K562 treated with DMSO at 1 percent for 48 hours (cell line): Measurements from ENCODE around the gene SF3B6. TPM values are rescaled to one million over a fixed set of nuclear protein-coding genes. Genes with fewer than 3 reads are reported as not detected.

Source experiments
- total RNA-seq: library from RNA; unstranded; fragments of 300-600 nt; gene quantifications from 2 replicates; pipeline ENCODE4 v1.2.3, GENCODE V29; 2022; ENCODE audit warnings: low replicate concordance; ENCODE audit errors: extremely low read depth

SF3B6 gene, protein sequence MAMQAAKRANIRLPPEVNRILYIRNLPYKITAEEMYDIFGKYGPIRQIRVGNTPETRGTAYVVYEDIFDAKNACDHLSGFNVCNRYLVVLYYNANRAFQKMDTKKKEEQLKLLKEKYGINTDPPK
- total RNA-seq = not detected in 2 replicates

GRCh38 chr2:24075915-24076848 lies at the start of gene SF3B6:
Gene SF3B6 (minus strand): TSS chr2:24076326. CDS start chr2:24076229, 97 bp downstream.

DNA sequence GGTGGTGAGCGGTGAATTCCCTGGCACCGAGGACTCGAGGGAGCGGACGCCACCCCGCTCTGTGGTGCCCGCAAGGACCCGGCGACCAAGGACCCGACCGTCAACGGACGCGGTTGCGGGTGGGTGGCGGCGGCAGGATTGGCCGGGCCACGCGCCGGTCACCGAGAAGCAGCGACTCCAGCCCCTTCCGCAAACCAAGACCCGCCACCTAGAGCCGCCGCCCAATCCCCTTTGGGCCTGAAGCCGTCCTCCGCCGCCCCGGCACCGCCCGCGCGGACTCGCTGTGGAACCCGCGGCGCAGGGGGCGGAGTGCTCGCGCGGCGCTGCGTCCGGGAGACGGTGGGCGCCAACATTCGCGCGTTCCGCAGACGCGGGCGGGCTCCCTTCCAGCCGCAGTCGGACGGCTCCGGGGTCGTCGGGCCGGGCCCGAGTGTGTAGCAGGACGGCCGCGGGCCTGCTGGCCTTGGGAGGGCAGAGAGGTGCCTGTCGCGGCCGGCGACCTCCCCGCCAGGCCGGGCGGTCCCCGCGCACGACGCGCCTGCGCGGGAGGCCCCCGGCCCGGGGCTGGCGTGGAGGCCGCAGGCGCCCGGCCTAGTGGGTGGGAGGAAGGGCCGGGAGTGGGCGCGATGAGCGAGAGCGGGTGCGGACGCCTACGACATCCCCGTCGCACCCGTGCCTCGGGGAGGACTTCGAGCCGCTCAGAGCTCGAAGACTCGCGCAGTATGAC lies 47.2 kb upstream of the SF3B6 start, which contains the start of the genes FAM228B and PFN4:
Gene FAM228B (plus strand): TSS at position 275 of the 727 bp plus-strand sequence. CDS start 893 bp downstream, outside the sequence.
Gene PFN4 (minus strand): TSS at position 140 of the 727 bp plus-strand sequence. CDS start 799 bp downstream, outside the sequence.

GRCh38 chr2:24084386-24085199 lies 8.5 kb upstream of the SF3B6 start, which contains the start of gene TP53I3:
Gene TP53I3 (minus strand): TSS chr2:24084834. CDS start chr2:24084326, 508 bp downstream.

GRCh38 chr2:24049485-24050021 lies 26.6 kb downstream of the SF3B6 start, which contains the start of gene FKBP1B:
Gene FKBP1B (plus strand): TSS chr2:24049741. CDS start chr2:24049850, 109 bp downstream.

DNA sequence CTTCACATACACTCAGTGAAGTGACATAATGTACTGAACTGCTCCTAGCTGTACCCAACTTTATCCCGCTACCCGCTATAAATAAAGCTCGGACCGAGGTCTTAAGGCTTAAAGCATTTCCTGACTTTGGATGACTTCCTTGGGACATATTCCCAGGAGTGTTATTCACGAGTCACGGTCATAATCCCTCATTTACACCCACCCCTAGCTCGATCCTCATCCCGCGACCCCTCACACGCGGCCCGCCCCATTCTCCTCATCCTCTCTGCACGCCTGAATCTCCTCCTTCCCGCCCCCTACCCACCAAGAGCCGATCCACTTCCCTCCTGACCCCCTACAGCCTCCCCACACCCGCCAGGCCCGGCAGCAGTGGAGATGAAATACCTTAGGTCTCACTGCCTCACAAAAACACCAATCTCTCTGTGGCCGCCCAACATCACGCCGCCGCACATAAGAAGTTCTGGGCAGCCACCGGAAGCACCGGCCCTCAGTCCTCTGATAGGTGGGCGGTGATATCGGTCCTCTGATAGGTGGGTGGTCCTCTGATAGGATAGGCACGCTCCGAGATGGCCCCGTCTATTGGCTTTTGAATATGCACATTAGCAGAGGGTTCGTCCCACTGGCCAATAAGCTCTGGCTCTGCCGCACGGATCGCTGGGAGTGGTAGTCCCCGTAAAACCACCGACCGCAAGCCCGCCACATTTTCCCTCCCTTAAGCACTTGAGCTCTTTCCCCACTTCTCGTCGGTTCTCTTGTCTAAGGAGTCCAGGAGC lies 29.0 kb downstream of the SF3B6 start, which contains the start of gene WDCP:
Gene WDCP (minus strand): TSS at position 462 of the 773 bp plus-strand sequence. CDS start 7,897 bp downstream, outside the sequence.

Other genes with a start within 250 kb of the SF3B6 start
- not detected in 2 replicates for gene ATAD2B, start 149.2 kb downstream of the SF3B6 start, total RNA-seq
- not detected in 2 replicates for gene UBXN2A, start 135.9 kb downstream of the SF3B6 start, total RNA-seq
- not detected in 2 replicates for gene MFSD2B, start 66.2 kb downstream of the SF3B6 start, total RNA-seq
- gene WDCP, start 28.9 kb downstream of the SF3B6 start, total RNA-seq = not detected in 2 replicates
- not detected in 2 replicates for gene FKBP1B, start 26.6 kb downstream of the SF3B6 start, total RNA-seq
- not detected in 2 replicates for gene TP53I3, start 8.5 kb upstream of the SF3B6 start, total RNA-seq
- gene PFN4, start 47.0 kb upstream of the SF3B6 start, total RNA-seq = not detected in 2 replicates
- not detected in 2 replicates for gene FAM228B, start 47.1 kb upstream of the SF3B6 start, total RNA-seq
- not detected in 2 replicates for gene FAM228A, start 98.7 kb upstream of the SF3B6 start, total RNA-seq